Activated T-cell treated with anti-CD3 and anti-CD28 coated beads, Interleukin-2, amount 50 U/mL, for 4 hours (primary cell): ENCODE results near the gene FIZ1. TPM values are rescaled to one million over a fixed set of nuclear protein-coding genes. Genes with fewer than 3 reads are reported as not detected.

Experiments used
- ATAC-seq, 2 donors: fragments of 200-7000 bp; cut with Tn5 transposase; one replicate each; pipeline ENCODE4 v1.10.0; 2021
- DNase-seq: peaks from one replicate; pipeline ENCODE4 v3.0.0-alpha.2; 2020
- H3K27me3 Mint-ChIP-seq: one replicate; pipeline ENCODE4 v1.8.0; 2021; ENCODE audit warnings: low read depth, mixed read lengths
- H3K36me3 Mint-ChIP-seq: one replicate; pipeline ENCODE4 v1.8.0; 2022; ENCODE audit warnings: mixed read lengths; ENCODE audit not compliant: insufficient read depth
- H3K4me1 Mint-ChIP-seq: one replicate; pipeline ENCODE4 v1.8.0; 2021; ENCODE audit warnings: low read depth, mixed read lengths
- H3K4me3 Mint-ChIP-seq: one replicate; pipeline ENCODE4 v1.8.0; 2021; ENCODE audit warnings: mild to moderate bottlenecking, moderate library complexity, mixed read lengths
- H3K9me3 Mint-ChIP-seq: one replicate; pipeline ENCODE4 v1.8.0; 2021; ENCODE audit warnings: mixed read lengths
- total RNA-seq, 3 donors: library from RNA; stranded (reverse); gene quantifications; one replicate each; pipeline ENCODE4 v1.2.1, GENCODE V29; 2021

Gene FIZ1
- 10 to 100 TPM; 31.4 to 35.5 (median 34.4) TPM for total RNA-seq

- Mint-ChIP-seq H3K36me3 (peaks cover 28% of the 10 kb centered on the region), H3K9me3 (peaks cover 11% of the 10 kb centered on the region), H3K4me3 (peak within 1 kb of the TSS; percentile 97), H3K4me1 (peaks cover 21% of the 10 kb centered on the region), H3K27me3 (no peaks in the 10 kb centered on the region)
- DNase-seq: peak; percentile 94
- ATAC-seq: peak; percentile 80 to 81
Measured at GRCh38 chr19:55599468-55599841, at the start of gene FIZ1. Gene FIZ1 (minus strand): TSS chr19:55599517. CDS start chr19:55597865, 1,652 bp downstream.

GRCh38 chr19:55648585-55649267 is 49.4 kb upstream of the FIZ1 start:
- no peaks in the 10 kb centered on the region for H3K9me3 Mint-ChIP-seq
- peak overlapping the region; percentile 76 for H3K4me3 Mint-ChIP-seq
- DNase-seq (no peak), ATAC-seq (no peak)
- no peaks in the 10 kb centered on the region for H3K27me3 Mint-ChIP-seq
- H3K4me1 Mint-ChIP-seq: peaks cover 39% of the 10 kb centered on the region
- peaks cover 6% of the 10 kb centered on the region for H3K36me3 Mint-ChIP-seq

- DNase-seq: peak; percentile 61
- Mint-ChIP-seq H3K27me3 (no peaks in the 10 kb centered on the region), H3K9me3 (no peaks in the 10 kb centered on the region), H3K4me3 (peak within 1 kb of the TSS; percentile 80), H3K4me1 (peaks cover 44% of the 10 kb centered on the region), H3K36me3 (peaks cover 6% of the 10 kb centered on the region)
- ATAC-seq: peak; percentile 11 to 19
Measured at GRCh38 chr19:55647732-55648584, 48.6 kb upstream of the FIZ1 start, which contains the start of gene CCDC106. Gene CCDC106 (plus strand): TSS chr19:55648212. CDS start chr19:55649047, 835 bp downstream.

- ATAC-seq (no peak), DNase-seq (no peak)
- H3K4me1 Mint-ChIP-seq: peaks cover 46% of the 10 kb centered on the region
- H3K9me3 Mint-ChIP-seq: no peaks in the 10 kb centered on the region
- H3K27me3 Mint-ChIP-seq: no peaks in the 10 kb centered on the region
- H3K36me3 Mint-ChIP-seq: peaks cover 6% of the 10 kb centered on the region
- H3K4me3 Mint-ChIP-seq: peak overlapping the region; percentile 80
Measured at GRCh38 chr19:55646889-55647731, 47.8 kb upstream of the FIZ1 start.

- DNase-seq: no peak
- Mint-ChIP-seq H3K4me3 (peak overlapping the region; percentile 96), H3K4me1 (peaks cover 48% of the 10 kb centered on the region), H3K9me3 (no peaks in the 10 kb centered on the region), H3K36me3 (peaks cover 6% of the 10 kb centered on the region), H3K27me3 (no peaks in the 10 kb centered on the region)
- ATAC-seq: no peak
Measured at GRCh38 chr19:55645512-55645881, 46.2 kb upstream of the FIZ1 start.

- Mint-ChIP-seq H3K4me3 (peak overlapping the region; percentile 96), H3K4me1 (peaks cover 48% of the 10 kb centered on the region), H3K27me3 (no peaks in the 10 kb centered on the region), H3K36me3 (peaks cover 6% of the 10 kb centered on the region), H3K9me3 (no peaks in the 10 kb centered on the region)
- no peak for ATAC-seq
- DNase-seq: no peak
Measured at GRCh38 chr19:55644842-55645511, 45.7 kb upstream of the FIZ1 start.

- H3K36me3 Mint-ChIP-seq: peaks cover 7% of the 10 kb centered on the region
- ATAC-seq: no peak
- H3K4me3 Mint-ChIP-seq: peak overlapping the region; percentile 96
- DNase-seq: no peak
- no peaks in the 10 kb centered on the region for H3K9me3 Mint-ChIP-seq
- peaks cover 48% of the 10 kb centered on the region for H3K4me1 Mint-ChIP-seq
- H3K27me3 Mint-ChIP-seq: no peaks in the 10 kb centered on the region
Measured at GRCh38 chr19:55644191-55644833, 45.0 kb upstream of the FIZ1 start.

GRCh38 chr19:55643887-55644176 is 44.5 kb upstream of the FIZ1 start:
- H3K4me3 Mint-ChIP-seq: peak overlapping the region; percentile 96
- H3K36me3 Mint-ChIP-seq: peaks cover 11% of the 10 kb centered on the region
- DNase-seq (no peak), ATAC-seq (peak in 1 of 2 donors; percentile 1)
- peaks cover 49% of the 10 kb centered on the region for H3K4me1 Mint-ChIP-seq
- no peaks in the 10 kb centered on the region for H3K27me3 Mint-ChIP-seq
- peaks cover 3% of the 10 kb centered on the region for H3K9me3 Mint-ChIP-seq

- no peaks in the 10 kb centered on the region for H3K27me3 Mint-ChIP-seq
- peak within 1 kb of the TSS; percentile 96 for H3K4me3 Mint-ChIP-seq
- DNase-seq (peak; percentile 76), ATAC-seq (peak; percentile 61 to 64)
- peaks cover 46% of the 10 kb centered on the region for H3K4me1 Mint-ChIP-seq
- H3K9me3 Mint-ChIP-seq: peaks cover 3% of the 10 kb centered on the region
- H3K36me3 Mint-ChIP-seq: peaks cover 14% of the 10 kb centered on the region
Measured at GRCh38 chr19:55643003-55643886, 43.9 kb upstream of the FIZ1 start, which contains the start of gene ZNF581. Gene ZNF581 (plus strand): TSS chr19:55643649. CDS start chr19:55644572, 923 bp downstream.

- ATAC-seq (peak; percentile 12 to 16), DNase-seq (no peak)
- H3K36me3 Mint-ChIP-seq: peaks cover 20% of the 10 kb centered on the region
- peak overlapping the region; percentile 96 for H3K4me3 Mint-ChIP-seq
- H3K27me3 Mint-ChIP-seq: no peaks in the 10 kb centered on the region
- peaks cover 50% of the 10 kb centered on the region for H3K4me1 Mint-ChIP-seq
- H3K9me3 Mint-ChIP-seq: peaks cover 3% of the 10 kb centered on the region
Measured at GRCh38 chr19:55642153-55643002, 43.1 kb upstream of the FIZ1 start.

- Mint-ChIP-seq H3K4me3 (peak overlapping the region; percentile 96), H3K36me3 (peaks cover 20% of the 10 kb centered on the region), H3K27me3 (no peaks in the 10 kb centered on the region), H3K9me3 (peaks cover 3% of the 10 kb centered on the region), H3K4me1 (peaks cover 51% of the 10 kb centered on the region)
- ATAC-seq (no peak), DNase-seq (no peak)
Measured at GRCh38 chr19:55641426-55642152, 42.3 kb upstream of the FIZ1 start.
